GM21528 (cell line): ENCODE measurements around the gene SPANXN2.
"Not testable (repeated sequence)": the region's sequence is repeated elsewhere in the genome, so short reads cannot be mapped to it uniquely, and the experiment has no call there.

Experiments
- ATAC-seq: cut with Tn5 transposase; IDR thresholded peaks from one replicate; pipeline ENCODE4 v1.9.1; 2021; ENCODE audit warnings: mild to moderate bottlenecking, moderate library complexity; ENCODE audit not compliant: unreplicated experiment, low FRiP score

Gene SPANXN2, protein sequence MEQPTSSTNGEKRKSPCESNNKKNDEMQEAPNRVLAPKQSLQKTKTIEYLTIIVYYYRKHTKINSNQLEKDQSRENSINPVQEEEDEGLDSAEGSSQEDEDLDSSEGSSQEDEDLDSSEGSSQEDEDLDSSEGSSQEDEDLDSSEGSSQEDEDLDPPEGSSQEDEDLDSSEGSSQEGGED

DNA sequence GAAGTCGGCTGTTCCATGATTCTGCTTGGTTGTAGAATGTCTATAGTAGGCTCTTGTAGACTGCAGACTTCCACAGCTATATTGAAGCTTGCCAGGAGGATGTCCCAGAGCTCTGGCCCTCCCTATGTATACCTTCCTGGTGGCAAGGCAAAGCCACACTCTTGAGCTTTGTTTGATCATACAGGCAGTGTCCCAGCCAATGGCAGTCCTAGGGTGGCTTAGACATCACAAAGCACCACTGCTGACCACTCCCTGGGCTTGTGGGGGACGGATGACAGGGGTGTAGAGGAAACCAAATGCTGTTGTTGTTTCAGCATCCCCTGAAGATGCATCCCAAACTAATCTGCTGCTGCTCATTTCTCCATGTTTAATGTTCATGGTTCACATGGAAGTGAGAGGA, at the start of gene SPANXN2:
Gene SPANXN2 (minus strand): TSS at position 101 of the 400 bp plus-strand sequence. CDS start 84 bp downstream, at position 17.
- not testable (repeated sequence) for ATAC-seq

GRCh38 chrX:143768976-143769375, 48.4 kb upstream of the SPANXN2 start:
- ATAC-seq = no peak

- ATAC-seq = not testable (repeated sequence)
Measured at GRCh38 chrX:143767789-143768188, 47.2 kb upstream of the SPANXN2 start.

- no peak for ATAC-seq
Measured at GRCh38 chrX:143757887-143758286, 37.3 kb upstream of the SPANXN2 start.

- ATAC-seq = no peak
Measured at GRCh38 chrX:143757375-143757774, 36.8 kb upstream of the SPANXN2 start.

- ATAC-seq = no peak
Measured at GRCh38 chrX:143754183-143754582, 33.6 kb upstream of the SPANXN2 start.

- no peak for ATAC-seq
Measured at GRCh38 chrX:143733866-143734265, 13.3 kb upstream of the SPANXN2 start.

GRCh38 chrX:143726296-143726695, 5.7 kb upstream of the SPANXN2 start:
- no peak for ATAC-seq

- no peak for ATAC-seq
Measured at GRCh38 chrX:143701460-143701859, 19.1 kb downstream of the SPANXN2 start.

- no peak for ATAC-seq
Measured at GRCh38 chrX:143694885-143695284, 25.7 kb downstream of the SPANXN2 start.

DNA sequence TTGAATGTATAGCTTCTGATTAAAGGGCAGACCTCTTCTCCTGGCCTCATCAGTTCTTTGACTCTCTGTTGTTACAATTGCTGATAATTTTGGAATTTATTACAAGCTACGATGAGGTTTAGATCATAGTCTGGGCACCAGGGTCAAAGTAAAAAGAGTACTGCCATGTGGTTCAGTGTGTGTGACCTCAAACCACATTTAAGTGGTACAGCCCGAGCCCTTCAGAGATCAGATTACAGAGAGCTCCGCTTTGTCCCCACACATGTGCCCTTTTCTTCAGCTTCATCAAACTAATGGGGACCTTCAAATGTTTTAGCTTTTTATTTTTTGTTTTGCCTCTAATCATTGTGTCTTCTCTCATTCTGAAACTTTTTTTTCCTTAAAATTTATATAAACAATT, 37.1 kb downstream of the SPANXN2 start:
- no peak for ATAC-seq

GRCh38 chrX:143674926-143675325, 45.6 kb downstream of the SPANXN2 start:
- no peak for ATAC-seq

GRCh38 chrX:143669395-143669794, 51.2 kb downstream of the SPANXN2 start:
- ATAC-seq = no peak

GRCh38 chrX:143664302-143664701, 56.2 kb downstream of the SPANXN2 start:
- no peak for ATAC-seq

DNA sequence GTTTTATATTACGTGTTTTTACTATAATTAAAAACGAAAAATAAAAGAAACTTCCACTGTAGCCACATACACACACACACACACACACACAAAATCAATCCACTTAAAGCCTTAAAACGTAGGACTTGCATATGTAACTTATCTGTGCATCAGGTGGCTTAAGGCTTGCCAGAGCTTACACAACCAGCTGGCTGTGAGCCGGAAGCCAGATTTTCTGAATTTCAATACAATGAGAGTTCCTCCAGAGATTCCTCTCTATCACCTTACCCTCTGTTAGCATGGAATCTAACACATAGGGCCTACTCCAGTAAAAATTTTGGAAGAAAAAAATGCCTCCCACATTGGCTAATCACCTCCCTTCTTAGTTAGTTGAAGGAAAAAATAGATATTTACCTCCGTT, 56.8 kb downstream of the SPANXN2 start:
- ATAC-seq = no peak
